Keratinocyte (primary cell): Measurements from ENCODE around the gene DTWD2.
"Not testable (repeated sequence)": the region's sequence is repeated elsewhere in the genome, so short reads cannot be mapped to it uniquely, and the experiment has no call there.

Experiments used
- CTCF ChIP-seq, 3 experiments: IDR thresholded peaks in 1 of 3; conservative IDR thresholded peaks in 1 of 3; optimal IDR thresholded peaks in 1 of 3; 2 replicates in 2 of 3; 3 replicates in 1 of 3; pipeline versions ENCODE3 to v1.5.1; 2011; ENCODE audit warnings: low read length in 3 of 3, mild to moderate bottlenecking in 3 of 3, moderate library complexity in 2 of 3, control low read depth in 1 of 3, inconsistent platforms in 1 of 3; ENCODE audit not compliant: insufficient read depth in 2 of 3; ENCODE audit errors: extremely low read depth in 1 of 3
- EZH2 ChIP-seq: IDR thresholded peaks from one replicate; pipeline ENCODE4 v1.6.1; 2012; ENCODE audit warnings: inconsistent platforms, mild to moderate bottlenecking, low read length, moderate library complexity

- TF ChIP-seq CTCF (optimal IDR thresholded peaks at IDR 0.05 in 1 of 3, IDR thresholded peaks at IDR 0.05 in 1 of 3, conservative IDR thresholded peaks at IDR 0.05 in 1 of 3; ENCODE audit: extremely low read depth in 1 of 3, insufficient read depth in 2 of 3, low read length in 3 of 3); EZH2: not testable (repeated sequence)
Measured at GRCh38 chr5:118964388-118964787, 24.0 kb downstream of the DTWD2 start.
